H9 (cell line): ENCODE measurements around the gene MXD4. TPM values are rescaled to one million over a fixed set of nuclear protein-coding genes. Genes with fewer than 3 reads are reported as not detected.

Source experiments
- DNase-seq: peaks from one replicate; pipeline ENCODE4 v3.0.0-alpha.2; 2017
- H2AFZ ChIP-seq: one replicate; pipeline ENCODE4 v1.6.1; 2013; ENCODE audit warnings: mild to moderate bottlenecking, low read length, control low read depth, moderate library complexity
- H2AK5ac ChIP-seq: 2 replicates; pipeline ENCODE4 v1.6.1; 2013; ENCODE audit warnings: low read length, control low read depth, mixed read lengths; ENCODE audit not compliant: insufficient read length
- H2BK120ac ChIP-seq: one replicate; pipeline ENCODE4 v1.6.1; 2013; ENCODE audit warnings: low read depth, mild to moderate bottlenecking, low read length, control low read depth, inconsistent platforms; ENCODE audit not compliant: poor library complexity, severe bottlenecking
- H2BK12ac ChIP-seq: 2 replicates; pipeline ENCODE4 v1.6.1; 2013; ENCODE audit warnings: low read length, control low read depth, mixed read lengths, low read depth; ENCODE audit not compliant: insufficient read length
- H2BK15ac ChIP-seq: 2 replicates; pipeline ENCODE4 v1.6.1; 2013; ENCODE audit warnings: low read depth, low read length, control low read depth
- H2BK20ac ChIP-seq: one replicate; pipeline ENCODE4 v1.6.1; 2013; ENCODE audit warnings: low read depth, mild to moderate bottlenecking, low read length, control low read depth, inconsistent platforms; ENCODE audit not compliant: poor library complexity, severe bottlenecking
- H2BK5ac ChIP-seq: 2 replicates; pipeline ENCODE4 v1.6.1; 2013; ENCODE audit warnings: low read length, control low read depth, mixed read lengths; ENCODE audit not compliant: insufficient read length
- H3K14ac ChIP-seq: 2 replicates; pipeline ENCODE4 v1.6.1; 2013; ENCODE audit warnings: low read length, control low read depth; ENCODE audit not compliant: insufficient read depth
- H3K18ac ChIP-seq: 2 replicates; pipeline ENCODE4 v1.6.1; 2013; ENCODE audit warnings: low read depth, mild to moderate bottlenecking, mixed read lengths, low read length, control low read depth; ENCODE audit not compliant: insufficient read length
- H3K23ac ChIP-seq: 2 replicates; pipeline ENCODE4 v1.6.1; 2013; ENCODE audit warnings: low read length, control low read depth, mixed read lengths, low read depth; ENCODE audit not compliant: insufficient read length
- H3K23me2 ChIP-seq: 2 replicates; pipeline ENCODE4 v1.6.1; 2013; ENCODE audit warnings: low read depth, mild to moderate bottlenecking, mixed read lengths, low read length, control low read depth; ENCODE audit not compliant: insufficient read length, poor library complexity, severe bottlenecking
- H3K27ac ChIP-seq: 2 replicates; pipeline ENCODE4 v1.5.1; 2013; ENCODE audit warnings: low read length, control low read depth, mixed read lengths, low read depth; ENCODE audit not compliant: insufficient read length
- H3K27me3 ChIP-seq: 2 replicates; pipeline ENCODE4 v1.6.1; 2013; ENCODE audit warnings: low read length, control low read depth, inconsistent platforms; ENCODE audit not compliant: insufficient read depth
- H3K4ac ChIP-seq: 2 replicates; pipeline ENCODE4 v1.6.1; 2013; ENCODE audit warnings: low read depth, mild to moderate bottlenecking, control low read depth, inconsistent platforms, low read length, moderate library complexity
- H3K4me1 ChIP-seq: 2 replicates; pipeline ENCODE4 v1.6.1; 2013; ENCODE audit warnings: low read length, control low read depth, inconsistent platforms; ENCODE audit not compliant: insufficient read depth
- H3K4me2 ChIP-seq: 2 replicates; pipeline ENCODE4 v1.6.1; 2013; ENCODE audit warnings: low read length, control low read depth, mixed read lengths; ENCODE audit not compliant: insufficient read length, insufficient read depth
- H3K56ac ChIP-seq: 2 replicates; pipeline ENCODE4 v1.6.1; 2013; ENCODE audit warnings: low read depth, mild to moderate bottlenecking, mixed read lengths, low read length, control low read depth; ENCODE audit not compliant: insufficient read length
- H3K79me1 ChIP-seq: 2 replicates; pipeline ENCODE4 v1.6.1; 2013; ENCODE audit warnings: low read depth, mild to moderate bottlenecking, moderate library complexity, low read length, control low read depth, inconsistent platforms; ENCODE audit not compliant: insufficient read depth, poor library complexity, severe bottlenecking
- H3K79me2 ChIP-seq: 2 replicates; pipeline ENCODE4 v1.6.1; 2013; ENCODE audit warnings: low read length, control low read depth, inconsistent platforms; ENCODE audit not compliant: insufficient read depth
- H3K9ac ChIP-seq: 2 replicates; pipeline ENCODE4 v1.6.1; 2013; ENCODE audit warnings: low read length, control low read depth, mixed read lengths; ENCODE audit not compliant: insufficient read length; ENCODE audit errors: extremely low read depth
- H3K9me3 ChIP-seq: one replicate; pipeline ENCODE4 v1.6.1; 2013; ENCODE audit warnings: low read depth, low read length, inconsistent platforms; ENCODE audit not compliant: control insufficient read depth
- H3T11ph ChIP-seq: one replicate; pipeline ENCODE4 v1.6.1; 2013; ENCODE audit warnings: mild to moderate bottlenecking, low read length, control low read depth, inconsistent platforms
- H4K20me1 ChIP-seq: one replicate; pipeline ENCODE4 v1.6.1; 2013; ENCODE audit not compliant: control insufficient read depth, insufficient read length, insufficient read depth
- H4K5ac ChIP-seq: 2 replicates; pipeline ENCODE4 v1.6.1; 2013; ENCODE audit warnings: low read depth, mild to moderate bottlenecking, mixed read lengths, low read length, control low read depth; ENCODE audit not compliant: insufficient read length
- H4K8ac ChIP-seq: replicated peaks from 2 replicates; pipeline ENCODE4 v1.6.1; 2013; ENCODE audit warnings: low read length, control low read depth, mixed read lengths, low read depth; ENCODE audit not compliant: insufficient read length
- H4K91ac ChIP-seq: 2 replicates; pipeline ENCODE4 v1.6.1; 2013; ENCODE audit warnings: low read depth, mild to moderate bottlenecking, moderate library complexity, mixed read lengths, low read length, control low read depth; ENCODE audit not compliant: insufficient read length
- H3K27ac Mint-ChIP-seq, 3 experiments: 2 replicates in 2 of 3; 3 replicates in 1 of 3; pipeline ENCODE4 v1.8.0; 2020 to 2021; ENCODE audit warnings: mixed read lengths in 3 of 3, mild to moderate bottlenecking in 1 of 3, moderate library complexity in 1 of 3
- H3K27me3 Mint-ChIP-seq: 2 replicates; pipeline ENCODE4 v1.8.0; 2021; ENCODE audit warnings: low read depth, mild to moderate bottlenecking, moderate library complexity, mixed read lengths
- H3K36me3 Mint-ChIP-seq, 3 experiments: 2 replicates in 2 of 3; 3 replicates in 1 of 3; pipeline ENCODE4 v1.8.0; 2020 to 2021; ENCODE audit warnings: low read depth in 3 of 3, mixed read lengths in 3 of 3; ENCODE audit not compliant: insufficient read depth in 1 of 3
- H3K4me1 Mint-ChIP-seq, 2 experiments: 2 replicates each; pipeline ENCODE4 v1.8.0; 2020; ENCODE audit warnings: mixed read lengths in 2 of 2
- H3K4me3 Mint-ChIP-seq, 2 experiments: 2 replicates in 1 of 2; 3 replicates in 1 of 2; pipeline ENCODE4 v1.8.0; 2020 to 2021; ENCODE audit warnings: mild to moderate bottlenecking in 2 of 2, mixed read lengths in 2 of 2, moderate library complexity in 1 of 2
- H3K9me3 Mint-ChIP-seq, 2 experiments: 2 replicates in 1 of 2; 3 replicates in 1 of 2; pipeline ENCODE4 v1.8.0; 2020; ENCODE audit warnings: mild to moderate bottlenecking in 2 of 2, mixed read lengths in 2 of 2, moderate library complexity in 1 of 2
- WGBS: extraction: QIAGEN DNeasy Blood & Tissue Kit; methylation state at CpG from one replicate; pipeline ENCODE4 v1.1.7; 2013; ENCODE audit warnings: missing lambda C conversion rate, low lambda C conversion rate, mixed read lengths; ENCODE audit not compliant: insufficient read length; ENCODE audit errors: extremely low coverage; 5-methylcytosine and 5-hydroxymethylcytosine counted together
- total RNA-seq: library from RNA; stranded (reverse); gene quantifications from 2 replicates; pipeline ENCODE4 v1.2.1, GENCODE V29; 2021
- TF ChIP-seq, protein P1 (sequence below): fragments of 200-600 bp; sonication (generic); conservative IDR thresholded peaks from 3 replicates; pipeline ENCODE4 v1.8.0; 2021; ENCODE audit warnings: antibody characterized with exemption, mild to moderate bottlenecking

The MXD4 gene
- total RNA-seq, 1 experiment from 2014 or later, result 24.1 TPM

DNA sequence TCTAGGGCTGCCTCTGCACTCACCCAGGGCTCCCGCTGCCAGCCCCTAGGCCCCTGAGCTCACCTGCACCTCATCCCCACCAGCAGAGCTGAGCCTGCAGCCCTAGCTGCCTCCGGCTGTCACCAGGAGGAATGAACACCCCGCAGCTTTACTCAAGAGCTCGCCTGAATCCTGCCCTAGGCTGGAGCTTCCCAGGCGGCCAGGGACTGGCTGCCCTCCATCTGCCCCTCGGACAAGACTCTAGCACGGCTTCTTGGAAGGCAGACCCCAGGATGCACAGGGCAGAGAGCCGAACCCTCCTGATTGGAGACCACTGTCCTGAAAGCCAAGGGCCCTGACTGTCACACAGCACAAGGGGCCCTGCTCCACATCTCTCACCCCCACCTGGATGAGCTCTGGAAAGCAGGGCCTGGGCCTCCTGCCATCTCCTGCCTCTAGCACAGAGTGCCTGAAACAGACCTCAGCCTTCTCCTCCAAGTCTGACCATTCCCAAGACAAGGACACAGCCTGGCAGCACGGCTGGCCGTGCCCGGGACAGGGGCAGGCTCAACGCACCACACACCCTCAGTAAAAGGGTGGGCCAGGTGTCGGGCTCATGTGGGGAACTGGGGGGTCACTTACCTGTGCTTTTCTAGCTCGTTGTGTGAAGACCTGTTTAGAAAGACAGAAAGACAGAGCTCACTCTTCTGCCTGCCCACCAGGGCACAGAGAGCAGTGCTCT is 4.4 kb downstream of the MXD4 start:
- Mint-ChIP-seq H3K27ac (no peak overlapping the region; a peak in 2 of 7 replicates), H3K4me1 (no peaks in the 10 kb centered on the region), H3K27me3 (no peaks in the 10 kb centered on the region), H3K4me3 (peak overlapping the region in 1 of 2 experiments; percentile 13; a peak in 2 of 5 replicates), H3K36me3 (peaks cover 5 to 18% (median 12%) of the 10 kb centered on the region in 3 experiments; a peak in 4 of 7 replicates), H3K9me3 (no peaks in the 10 kb centered on the region)
- Histone ChIP-seq H4K8ac (no peak overlapping the region), H4K20me1 (peaks cover 2% of the 10 kb centered on the region), H3K14ac (no peak overlapping the region), H4K5ac (no peak overlapping the region), H2BK120ac (no peak overlapping the region), H2BK20ac (no peak overlapping the region), H3K79me2 (no peaks in the 10 kb centered on the region), H3T11ph (no peak overlapping the region), H3K18ac (no peak overlapping the region), H3K23ac (no peak overlapping the region), H3K79me1 (no peaks in the 10 kb centered on the region), H3K23me2 (peaks cover 9% of the 10 kb centered on the region), H3K4me1 (no peaks in the 10 kb centered on the region), H2AK5ac (no peak overlapping the region), H3K4ac (no peak overlapping the region), H3K9ac (no peak overlapping the region), H2BK5ac (no peak overlapping the region), H4K91ac (no peak overlapping the region), H3K4me2 (no peak overlapping the region), H2BK15ac (no peak overlapping the region), H2AFZ (no peak overlapping the region), H3K9me3 (no peaks in the 10 kb centered on the region), H2BK12ac (no peak overlapping the region), H3K27ac (no peak overlapping the region), H3K27me3 (no peaks in the 10 kb centered on the region), H3K56ac (no peak overlapping the region)
- DNase-seq, result no peak
- TF ChIP-seq, protein P1, sequence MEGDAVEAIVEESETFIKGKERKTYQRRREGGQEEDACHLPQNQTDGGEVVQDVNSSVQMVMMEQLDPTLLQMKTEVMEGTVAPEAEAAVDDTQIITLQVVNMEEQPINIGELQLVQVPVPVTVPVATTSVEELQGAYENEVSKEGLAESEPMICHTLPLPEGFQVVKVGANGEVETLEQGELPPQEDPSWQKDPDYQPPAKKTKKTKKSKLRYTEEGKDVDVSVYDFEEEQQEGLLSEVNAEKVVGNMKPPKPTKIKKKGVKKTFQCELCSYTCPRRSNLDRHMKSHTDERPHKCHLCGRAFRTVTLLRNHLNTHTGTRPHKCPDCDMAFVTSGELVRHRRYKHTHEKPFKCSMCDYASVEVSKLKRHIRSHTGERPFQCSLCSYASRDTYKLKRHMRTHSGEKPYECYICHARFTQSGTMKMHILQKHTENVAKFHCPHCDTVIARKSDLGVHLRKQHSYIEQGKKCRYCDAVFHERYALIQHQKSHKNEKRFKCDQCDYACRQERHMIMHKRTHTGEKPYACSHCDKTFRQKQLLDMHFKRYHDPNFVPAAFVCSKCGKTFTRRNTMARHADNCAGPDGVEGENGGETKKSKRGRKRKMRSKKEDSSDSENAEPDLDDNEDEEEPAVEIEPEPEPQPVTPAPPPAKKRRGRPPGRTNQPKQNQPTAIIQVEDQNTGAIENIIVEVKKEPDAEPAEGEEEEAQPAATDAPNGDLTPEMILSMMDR, result no peak
- no CpG with 5 or more reads among the region's 14 CpGs for WGBS
